ENCODE data around the gene EXOC6. TPM values are rescaled to one million over a fixed set of nuclear protein-coding genes. Genes with fewer than 3 reads are reported as not detected.

EXOC6 gene
- total RNA-seq, 1 experiment from 2014 or later = 12.9 TPM

- ChIA-PET RAD21 (ENCODE audit: low non-redundant PET in 1 of 2, low total read pairs in 2 of 2, uncharacterized antibody in 2 of 2, unreplicated experiment in 2 of 2) (no interaction called here), POLR2A (no interaction called here), CTCF (interaction anchor here (1.3 kb wide), 1 partner anchor 19 kb away, joined by 4 read pairs; no protein-coding TSS in a partner anchor)
- H3K27me3 ChIP-seq (ENCODE audit: insufficient read depth, low read length) = no peaks in the 10 kb centered on the region
- DNase-seq (ENCODE audit: low read depth, low spot score) (no peak), ATAC-seq (no peak)
- intact Hi-C loops (cut with micrococcal nuclease) = no loop called here
- no TSS peak for BruUV-seq (replicated peaks)
- no peak overlapping the region for H2AFZ ChIP-seq (ENCODE audit: low read depth, low read length, poor library complexity, severe bottlenecking)
- H3K4me3 ChIP-seq (replicated peaks in 1 of 2; ENCODE audit: low read depth in 1 of 2, low read length in 2 of 2) = no peak overlapping the region
- no peaks in the 10 kb centered on the region for H3K79me2 ChIP-seq (ENCODE audit: insufficient read depth, low read length)
- no peak for TF ChIP-seq ZFX (IDR thresholded peaks at IDR 0.05)
- TF ChIP-seq CEBPB (IDR thresholded peaks at IDR 0.05; ENCODE audit: low read depth) = no peak
- TF ChIP-seq ZBTB33 (IDR thresholded peaks at IDR 0.05; ENCODE audit: extremely low read depth, insufficient replicate concordance, low read length) = no peak
- no peak for TF ChIP-seq CBX3 (IDR thresholded peaks at IDR 0.05; ENCODE audit: low read depth)
- no peak for TF ChIP-seq ZNF274 (IDR thresholded peaks at IDR 0.05; ENCODE audit: low read depth, low read length)
- no peak overlapping the region for H3K4me2 ChIP-seq (ENCODE audit: low read length)
- H3K4me1 ChIP-seq (ENCODE audit: control insufficient read depth in 1 of 2, insufficient read depth in 2 of 2, low read length in 2 of 2) = peaks cover 0 to 3% of the 10 kb centered on the region in 2 experiments; a peak in 1 of 4 replicates
- no peaks in the 10 kb centered on the region for H3K9me2 ChIP-seq (ENCODE audit: insufficient read depth)
- no peak overlapping the region for H3K27ac ChIP-seq (ENCODE audit: low read depth, low read length)
- H3K9ac ChIP-seq (ENCODE audit: low read length) = no peak overlapping the region
- H3K9me3 ChIP-seq (ENCODE audit: control insufficient read depth in 1 of 2, insufficient read depth in 1 of 2, low read depth in 1 of 2, low read length in 2 of 2) = no peaks in the 10 kb centered on the region
- H3K36me3 ChIP-seq (ENCODE audit: control insufficient read depth in 1 of 2, insufficient read depth in 2 of 2, low read length in 2 of 2) = no peaks in the 10 kb centered on the region
- no peaks in the 10 kb centered on the region for H4K20me1 ChIP-seq (ENCODE audit: insufficient read depth)
These were observed 145.5 kb downstream of the EXOC6 start for GRCh38 chr10:92993699-92994272.

GRCh38 chr10:92995509-92995908 lies 147.2 kb downstream of the EXOC6 start:
- H3K27ac ChIP-seq (ENCODE audit: low read depth, low read length) = no peak overlapping the region
- H2AFZ ChIP-seq (ENCODE audit: low read depth, low read length, poor library complexity, severe bottlenecking) = no peak overlapping the region
- ChIA-PET RAD21 (ENCODE audit: low non-redundant PET in 1 of 2, low total read pairs in 2 of 2, uncharacterized antibody in 2 of 2, unreplicated experiment in 2 of 2) (no interaction called here), CTCF (interaction anchor here (1.1 to 1.2 kb wide), 2 partner anchors 11 to 31 kb away, joined by 3 to 6 read pairs; no protein-coding TSS in a partner anchor), POLR2A (no interaction called here)
- ATAC-seq (no peak), DNase-seq (ENCODE audit: low read depth, low spot score) (no peak)
- no peaks in the 10 kb centered on the region for H3K9me3 ChIP-seq (ENCODE audit: control insufficient read depth in 1 of 2, insufficient read depth in 1 of 2, low read depth in 1 of 2, low read length in 2 of 2)
- intact Hi-C loops (cut with micrococcal nuclease) = no loop called here
- H3K79me2 ChIP-seq (ENCODE audit: insufficient read depth, low read length) = no peaks in the 10 kb centered on the region
- no peak overlapping the region for H3K9ac ChIP-seq (ENCODE audit: low read length)
- no peaks in the 10 kb centered on the region for H3K9me2 ChIP-seq (ENCODE audit: insufficient read depth)
- H3K27me3 ChIP-seq (ENCODE audit: insufficient read depth, low read length) = no peaks in the 10 kb centered on the region
- peaks cover 0 to 3% of the 10 kb centered on the region in 2 experiments; a peak in 1 of 4 replicates for H3K4me1 ChIP-seq (ENCODE audit: control insufficient read depth in 1 of 2, insufficient read depth in 2 of 2, low read length in 2 of 2)
- no peak overlapping the region for H3K4me2 ChIP-seq (ENCODE audit: low read length)
- H4K20me1 ChIP-seq (ENCODE audit: insufficient read depth) = no peaks in the 10 kb centered on the region
- no TSS peak for BruUV-seq (replicated peaks)
- H3K36me3 ChIP-seq (ENCODE audit: control insufficient read depth in 1 of 2, insufficient read depth in 2 of 2, low read length in 2 of 2) = no peaks in the 10 kb centered on the region
- no peak overlapping the region for H3K4me3 ChIP-seq (replicated peaks in 1 of 2; ENCODE audit: low read depth in 1 of 2, low read length in 2 of 2)
- TF ChIP-seq JUND (IDR thresholded peaks at IDR 0.05) = no peak
- TF ChIP-seq CBX3 (IDR thresholded peaks at IDR 0.05; ENCODE audit: low read depth) = no peak
- no peak for TF ChIP-seq CTCF (IDR thresholded peaks at IDR 0.05 in 2 of 3, conservative IDR thresholded peaks at IDR 0.05 in 1 of 3; ENCODE audit: borderline replicate concordance in 1 of 3, insufficient read depth in 1 of 3, low read depth in 2 of 3, low read length in 2 of 3)
- no peak for TF ChIP-seq ATF3 (IDR thresholded peaks at IDR 0.05)
- TF ChIP-seq CEBPB (IDR thresholded peaks at IDR 0.05; ENCODE audit: low read depth) = no peak
- no peak for TF ChIP-seq EZH2 (IDR thresholded peaks at IDR 0.05)
- no peak for TF ChIP-seq SRF (IDR thresholded peaks at IDR 0.05; ENCODE audit: low read depth)
- no peak for TF ChIP-seq REST (IDR thresholded peaks at IDR 0.05; ENCODE audit: low read depth)
- no peak for TF ChIP-seq MAX (IDR thresholded peaks at IDR 0.05)
